GM21825 (cell line): Measurements from ENCODE around the gene CRYBA4.

Experiments
- ATAC-seq: cut with Tn5 transposase; IDR thresholded peaks from one replicate; pipeline ENCODE4 v1.9.1; 2021; ENCODE audit warnings: mild to moderate bottlenecking, moderate library complexity; ENCODE audit not compliant: unreplicated experiment

The CRYBA4 gene

GRCh38 chr22:26620197-26620596 is 1.6 kb upstream of the CRYBA4 start:
- ATAC-seq, result no peak

- no peak for ATAC-seq
Observed at GRCh38 chr22:26623984-26624383, 2.2 kb downstream of the CRYBA4 start.

DNA sequence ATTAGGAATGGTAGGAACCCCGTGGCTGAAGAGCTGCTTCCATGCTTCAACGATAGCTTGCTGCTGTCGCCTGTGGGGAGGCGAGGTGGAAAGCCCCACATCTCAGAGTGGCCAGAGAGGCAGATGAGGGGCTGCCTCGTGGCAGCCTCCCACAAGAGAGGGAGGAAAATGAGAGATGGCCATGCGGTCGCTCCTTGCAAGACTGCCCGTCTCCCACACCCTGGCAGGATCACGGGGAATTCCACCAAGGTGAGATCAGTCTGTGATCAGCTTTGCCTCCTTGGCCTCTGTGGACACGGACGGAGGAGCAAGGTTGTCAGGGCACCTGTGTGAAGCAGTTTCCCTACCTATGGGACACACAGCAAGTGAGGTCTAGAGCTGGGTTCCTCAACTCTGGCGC is 3.0 kb downstream of the CRYBA4 start:
- no peak for ATAC-seq

DNA sequence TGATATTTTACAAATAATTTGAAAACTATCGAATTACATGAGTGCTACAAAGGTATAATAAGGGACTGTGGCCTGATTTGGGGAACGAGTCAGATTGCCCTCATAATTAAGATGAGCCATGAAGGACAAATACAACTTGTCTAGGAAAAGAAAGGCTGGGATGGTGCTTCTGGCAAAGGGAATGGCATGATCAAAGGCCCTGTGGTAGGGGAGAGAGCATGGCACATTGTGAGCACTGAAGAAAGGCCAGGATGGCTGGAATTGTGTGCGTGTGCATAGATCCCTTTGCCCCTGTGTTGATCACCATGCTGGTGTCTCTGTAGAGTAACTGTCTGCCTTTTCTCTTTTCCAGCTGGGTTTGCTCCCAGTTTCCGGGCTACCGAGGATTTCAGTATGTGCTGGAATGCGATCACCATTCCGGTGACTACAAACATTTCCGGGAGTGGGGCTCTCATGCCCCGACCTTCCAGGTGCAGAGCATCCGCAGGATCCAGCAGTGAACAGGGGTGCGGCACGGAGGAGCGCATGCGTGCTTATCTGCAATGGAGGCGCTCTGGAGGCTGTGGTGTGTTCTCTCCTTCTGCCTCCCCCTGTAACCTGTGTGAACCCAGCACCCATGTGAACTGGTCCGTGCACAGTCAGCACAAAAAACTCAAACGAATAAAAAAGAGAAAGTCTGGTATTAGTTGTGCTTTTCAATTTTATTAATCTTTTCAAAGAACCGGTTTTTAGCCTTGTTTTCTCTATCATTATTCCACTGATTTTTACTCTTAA is 8.4 kb downstream of the CRYBA4 start:
- ATAC-seq, result no peak

- ATAC-seq, result no peak
Observed at GRCh38 chr22:26631282-26631681, 9.5 kb downstream of the CRYBA4 start.

- ATAC-seq, result no peak
Observed at GRCh38 chr22:26632422-26633155, 10.8 kb downstream of the CRYBA4 start.

DNA sequence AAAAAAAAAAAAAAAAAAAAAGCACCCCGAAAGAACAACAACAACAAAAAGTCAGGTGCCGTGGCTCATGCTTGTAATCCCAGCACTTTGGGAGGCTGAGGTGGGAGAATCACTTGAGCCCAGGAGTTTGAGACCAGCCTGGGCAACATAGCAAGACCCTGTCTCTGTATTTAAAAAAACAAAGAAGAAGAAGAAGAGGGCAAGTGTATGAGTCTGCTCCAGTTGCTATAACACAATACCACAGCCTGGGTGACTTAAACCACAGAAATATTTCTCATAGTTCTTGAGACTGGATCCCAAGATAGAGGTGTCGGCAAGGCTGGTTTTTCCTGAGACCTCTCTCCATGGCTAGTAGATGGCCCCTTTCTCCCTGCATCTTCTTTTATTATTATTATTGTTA is 12.4 kb downstream of the CRYBA4 start:
- ATAC-seq, result no peak

DNA sequence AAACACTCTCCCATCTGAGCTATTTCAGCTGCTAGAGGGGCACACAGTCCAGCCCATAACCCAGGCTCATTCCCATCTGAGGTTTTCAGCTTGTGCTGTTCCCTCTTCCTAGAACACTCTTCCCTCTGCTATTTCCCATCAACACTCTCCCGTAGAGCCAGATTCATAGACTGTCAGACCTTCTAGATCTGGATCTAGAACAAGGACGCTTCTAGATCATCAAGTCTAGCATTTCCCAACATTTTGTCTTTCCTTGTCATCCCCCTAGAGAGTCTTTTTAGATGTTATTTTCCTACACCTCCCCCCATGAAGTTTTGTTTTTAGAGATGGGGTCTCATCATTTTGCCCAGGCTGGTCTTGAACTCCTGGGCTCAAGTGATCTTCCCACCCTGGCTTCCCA is 13.4 kb downstream of the CRYBA4 start:
- ATAC-seq, result no peak

GRCh38 chr22:26636296-26636695 is 14.5 kb downstream of the CRYBA4 start:
- ATAC-seq, result no peak

- ATAC-seq, result no peak
Observed at GRCh38 chr22:26642465-26643417, 21.0 kb downstream of the CRYBA4 start.

DNA sequence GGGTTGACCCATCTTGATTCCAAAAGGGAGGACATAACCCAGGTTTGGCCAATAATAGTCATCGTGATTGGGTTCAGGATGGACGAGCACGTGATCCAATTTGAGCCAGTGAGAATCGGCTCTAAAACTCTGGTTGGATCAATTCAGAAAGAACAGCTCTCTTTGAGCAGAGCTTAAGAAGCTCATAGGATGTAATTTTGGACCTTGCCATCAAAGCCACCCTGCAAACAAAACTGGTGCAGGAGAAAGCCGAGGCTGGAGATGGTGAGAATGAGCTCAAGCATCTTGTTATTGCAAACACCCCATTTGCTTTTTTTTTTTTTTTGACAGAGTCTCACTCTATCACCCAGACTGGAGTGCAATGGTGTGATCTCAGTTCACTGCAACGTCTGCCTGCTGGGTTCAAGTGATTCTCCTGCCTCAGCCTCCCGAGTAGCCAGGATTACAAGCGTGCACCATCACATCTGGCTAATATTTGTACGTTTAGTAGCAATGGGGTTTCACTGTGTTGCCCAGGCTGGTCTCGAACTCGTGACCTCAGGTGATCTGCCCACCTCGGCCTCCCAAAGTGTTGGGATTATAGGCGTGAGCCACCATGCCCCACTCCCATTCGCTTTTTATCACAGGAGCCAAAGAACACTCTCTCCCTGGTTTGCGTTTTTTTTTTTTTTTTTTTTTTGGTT is 21.8 kb downstream of the CRYBA4 start:
- ATAC-seq, result no peak

DNA sequence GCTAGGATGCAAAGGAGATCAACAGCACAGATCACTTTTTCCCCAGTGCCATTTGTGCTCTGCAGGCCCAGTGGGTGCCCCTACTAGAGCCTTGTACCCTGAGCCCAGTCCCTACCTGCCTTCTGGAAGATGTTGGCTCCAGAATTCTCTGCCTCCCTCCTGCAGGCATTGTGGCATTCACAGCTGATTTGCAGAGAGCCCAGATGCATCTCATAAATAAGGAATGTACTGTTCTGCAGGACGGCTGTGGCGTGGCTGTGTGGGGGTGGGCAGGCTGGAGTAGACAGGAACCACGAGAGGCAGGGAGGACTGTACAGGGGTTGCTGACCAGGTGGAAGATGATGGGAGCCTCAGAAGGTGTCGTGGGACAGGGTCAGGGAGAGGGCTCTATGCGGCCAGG is 24.4 kb downstream of the CRYBA4 start:
- ATAC-seq, result no peak

- no peak for ATAC-seq
Observed at GRCh38 chr22:26648011-26648497, 26.3 kb downstream of the CRYBA4 start.

GRCh38 chr22:26648528-26649388 is 27.0 kb downstream of the CRYBA4 start:
- no peak for ATAC-seq

- ATAC-seq, result no peak
Observed at GRCh38 chr22:26650722-26651421, 29.1 kb downstream of the CRYBA4 start.

GRCh38 chr22:26651815-26652214 is 30.1 kb downstream of the CRYBA4 start:
- no peak for ATAC-seq

- no peak for ATAC-seq
Observed at GRCh38 chr22:26656891-26657851, 35.4 kb downstream of the CRYBA4 start, which contains the start of gene MIAT. Gene MIAT (plus strand): TSS chr22:26657588.

- no peak for ATAC-seq
Observed at GRCh38 chr22:26658161-26658560, 36.4 kb downstream of the CRYBA4 start.
